ENCODE measurements around the gene PET100. TPM values are rescaled to one million over a fixed set of nuclear protein-coding genes. Genes with fewer than 3 reads are reported as not detected.

PET100 gene
- total and polyA plus RNA-seq, 10 of the 15 experiments (the other 5 are each of a cell fraction or from before 2014, with no cell fraction given) = 47.0 to 462 (median 126) TPM

- no peak overlapping the region for H3K27ac ChIP-seq (ENCODE audit: control insufficient read depth, insufficient read depth)
- peaks cover 18% of the 10 kb centered on the region for H3K4me1 ChIP-seq (ENCODE audit: control insufficient read depth, insufficient read depth, low read length)
- 90% methylated on average over 12 of the region's 12 CpGs for WGBS (ENCODE audit: insufficient coverage, insufficient replicate concordance, low lambda C conversion rate, missing lambda C conversion rate)
- no peak overlapping the region for H3K4me2 ChIP-seq (ENCODE audit: control insufficient read depth, insufficient read depth)
- in situ Hi-C loops (cut with MboI) = no loop called here
- peaks cover 39% of the 10 kb centered on the region for H3K79me2 ChIP-seq (ENCODE audit: control insufficient read depth, insufficient read depth, low read length)
- H4K20me1 ChIP-seq (ENCODE audit: control insufficient read depth, insufficient read depth) = no peaks in the 10 kb centered on the region
- H2AFZ ChIP-seq (ENCODE audit: control insufficient read depth, low read depth, low read length) = no peak overlapping the region
- ChIA-PET CTCF (interaction anchor here (0.8 kb wide), 1 partner anchor 339 kb away, joined by 3 read pairs; no protein-coding TSS in a partner anchor), RAD21 (ENCODE audit: unreplicated experiment) (no interaction called here), SMC1A (ENCODE audit: uncharacterized antibody, unreplicated experiment) (no interaction called here), POLR2A (no interaction called here)
- DNase-seq (ENCODE audit: low read depth, low spot score) (no peak), ATAC-seq (no peak), FAIRE-seq (no peak)
- no TSS peak for BruUV-seq (replicated peaks)
- intact Hi-C loops (cut with micrococcal nuclease; ENCODE audit: unreplicated experiment) = no loop called here
- H3K9me3 ChIP-seq (replicated peaks; ENCODE audit: control insufficient read depth, insufficient read depth, low read length) = no peaks in the 10 kb centered on the region
- no peak overlapping the region for H3K4me3 ChIP-seq
- no peak for TF ChIP-seq CUX1 (IDR thresholded peaks at IDR 0.05; ENCODE audit: insufficient replicate concordance, low read depth, low read length)
- H3K36me3 ChIP-seq (ENCODE audit: control insufficient read depth in 2 of 2, insufficient read depth in 2 of 2, low read length in 1 of 2) = peaks cover 0 to 4% of the 10 kb centered on the region in 2 experiments; a peak in 2 of 4 replicates
- no peak overlapping the region for H3K9ac ChIP-seq (ENCODE audit: control insufficient read depth, insufficient read depth, low read length)
- H3K27me3 ChIP-seq (replicated peaks in 1 of 2; ENCODE audit: control insufficient read depth in 2 of 2, insufficient read depth in 2 of 2, low read length in 1 of 2) = no peaks in the 10 kb centered on the region
These were observed 2.0 kb downstream of the PET100 start for GRCh38 chr19:7631577-7631976.

Measured in GM12878 (cell line).